GM21381 (cell line): Measurements from ENCODE around the gene C11orf21.
"Not testable (repeated sequence)": the region's sequence is repeated elsewhere in the genome, so short reads cannot be mapped to it uniquely, and the experiment has no call there.

ENCODE experiments used
- ATAC-seq: cut with Tn5 transposase; IDR thresholded peaks from one replicate; pipeline ENCODE4 v1.9.1; 2021; ENCODE audit warnings: mild to moderate bottlenecking, moderate library complexity; ENCODE audit not compliant: unreplicated experiment

The C11orf21 gene

DNA sequence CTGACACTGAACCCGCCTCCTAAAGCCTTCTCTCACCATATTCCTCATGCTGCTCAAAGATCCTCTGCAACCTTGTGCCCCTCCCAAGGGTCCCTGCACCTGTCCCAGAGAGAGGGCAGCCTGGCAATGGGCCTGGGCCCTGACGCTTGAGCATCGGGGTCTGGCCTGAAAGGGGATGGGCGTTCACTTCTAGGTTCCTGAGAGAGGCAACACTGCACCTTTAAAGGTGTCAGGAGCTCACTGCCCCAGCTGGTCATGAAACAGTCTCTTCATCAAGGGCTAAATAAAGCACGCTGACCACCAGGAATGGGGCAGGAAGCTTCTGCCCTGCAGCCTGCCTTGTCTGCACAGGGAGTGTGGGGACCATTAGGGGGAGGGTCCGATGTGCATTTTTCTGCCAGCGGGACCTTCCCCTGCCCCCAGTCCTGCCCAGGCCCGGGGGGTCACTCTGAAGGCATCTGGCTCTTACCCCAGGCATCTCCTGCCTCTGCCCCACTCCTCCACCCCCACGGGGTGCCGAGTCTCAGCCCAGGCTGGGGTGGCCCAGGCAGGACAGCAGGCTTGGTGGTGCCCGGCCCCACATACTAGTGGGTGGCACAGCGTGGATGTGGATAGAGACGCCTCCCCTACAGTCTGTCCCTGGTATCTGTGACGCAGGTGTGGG is 3.5 kb downstream of the C11orf21 start:
- ATAC-seq, result no peak

DNA sequence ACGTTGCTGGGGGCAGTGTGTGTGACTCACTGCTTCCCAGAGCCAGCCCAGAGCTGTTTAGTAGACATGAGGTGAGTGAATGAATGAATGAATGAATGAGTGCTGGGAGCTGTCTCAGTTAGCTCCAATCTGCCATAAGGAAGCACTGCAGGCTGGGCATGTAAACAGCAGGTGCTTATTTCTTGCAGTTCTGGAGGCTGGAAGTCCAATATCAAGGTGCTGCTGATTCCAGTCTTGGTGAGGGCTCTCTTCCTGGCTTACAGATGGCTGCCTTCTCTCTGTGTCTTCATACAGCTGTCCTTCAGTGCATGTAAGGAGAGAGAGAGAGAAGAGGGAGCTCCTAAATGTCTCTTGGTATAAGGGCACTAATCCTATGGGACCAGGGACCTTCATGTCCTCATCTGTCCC is 4.1 kb downstream of the C11orf21 start:
- no peak for ATAC-seq

DNA sequence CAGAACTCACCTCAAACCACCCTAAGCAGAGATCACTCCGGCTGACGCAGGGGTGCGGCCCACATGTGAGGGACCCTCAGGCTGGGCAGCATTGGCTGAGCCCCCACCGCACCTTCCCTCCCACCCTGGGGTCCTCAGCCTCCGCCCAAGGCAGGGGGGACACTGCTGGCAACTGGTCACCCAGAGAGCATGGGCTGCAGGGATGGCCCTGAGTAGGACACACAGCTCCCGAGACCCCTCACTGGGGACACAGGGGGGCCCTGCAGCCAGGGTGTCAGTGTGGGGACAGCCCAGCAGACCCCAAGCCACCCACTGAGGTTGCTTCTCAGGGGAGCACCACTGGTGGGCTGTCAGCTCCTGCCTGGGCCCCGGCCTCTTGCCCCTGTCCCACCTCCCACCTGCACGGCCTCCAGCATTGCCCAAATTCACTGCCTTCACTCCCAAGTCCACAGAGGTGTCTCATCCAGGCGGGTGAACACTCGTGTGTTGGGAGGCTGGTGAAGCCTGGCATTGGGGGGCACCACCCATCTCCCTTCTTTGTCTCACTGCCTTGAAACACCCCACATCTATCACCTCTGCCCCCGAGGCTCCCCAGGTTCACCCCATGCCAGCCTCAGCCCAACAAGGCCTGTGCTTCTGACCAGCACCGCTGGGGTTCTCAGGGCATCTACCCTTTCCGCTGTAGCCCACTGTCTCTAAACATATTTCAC is 4.7 kb downstream of the C11orf21 start:
- no peak for ATAC-seq

DNA sequence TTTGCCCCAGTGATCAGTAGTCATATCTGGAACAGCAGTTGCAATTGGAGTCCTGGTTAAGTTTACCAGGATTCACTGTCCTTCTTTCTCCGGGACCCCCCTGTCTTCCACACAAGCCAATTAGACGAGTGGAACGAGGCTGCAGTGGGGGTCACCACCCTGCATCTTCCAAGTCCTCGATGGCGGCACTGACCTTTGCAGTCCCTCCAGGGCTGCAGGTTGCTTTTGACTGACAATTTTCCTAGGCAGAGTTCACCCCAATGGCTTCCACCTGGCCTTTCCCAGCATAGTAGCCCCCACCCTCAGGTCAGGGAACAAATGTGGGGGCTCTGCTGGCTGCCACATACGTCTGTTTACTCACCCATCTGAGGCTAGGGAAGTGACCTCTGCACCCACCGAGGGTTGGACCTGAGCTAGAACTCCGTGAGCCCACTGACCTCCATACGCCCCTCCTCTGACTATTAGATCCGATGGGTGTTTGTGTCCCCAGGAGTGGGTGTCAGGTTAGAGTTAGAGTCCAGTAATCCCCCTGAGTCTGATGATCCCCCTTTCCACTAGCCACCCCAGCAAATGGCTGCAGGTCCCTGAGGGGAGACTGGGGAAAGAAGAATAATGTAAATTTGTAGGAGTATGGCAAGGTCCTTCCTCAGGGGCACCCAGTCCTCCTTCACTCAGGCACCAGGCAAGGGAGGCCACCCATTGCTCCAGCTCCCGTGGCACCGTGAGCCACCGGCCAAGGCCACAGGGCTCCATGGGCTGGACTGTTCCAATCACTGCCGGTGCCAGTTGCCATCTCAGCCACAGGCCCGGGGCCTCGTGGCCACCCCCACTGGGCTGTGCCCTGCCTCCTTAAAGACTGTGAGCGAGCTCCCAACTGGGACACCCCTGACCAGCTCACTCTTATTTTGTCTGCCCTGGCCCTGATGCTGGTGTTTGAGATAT is 5.5 kb downstream of the C11orf21 start:
- ATAC-seq, result no peak

DNA sequence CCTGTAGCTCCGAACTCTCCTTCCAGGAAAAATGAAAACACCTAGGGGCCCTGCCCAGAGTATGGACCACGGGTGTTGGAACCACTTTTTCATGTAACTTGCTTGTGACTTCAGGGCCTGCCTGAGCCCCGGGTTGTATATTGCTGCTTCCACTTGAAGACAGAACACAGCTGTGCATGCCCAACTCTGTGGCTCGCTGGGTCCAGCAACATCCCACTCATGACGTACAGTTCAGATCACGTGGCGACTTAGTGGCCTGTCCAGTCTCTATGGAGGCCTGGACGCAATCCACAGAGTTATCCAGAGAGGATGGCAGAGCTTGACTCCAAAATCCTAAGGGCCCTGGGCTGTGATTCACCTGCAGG is 6.8 kb downstream of the C11orf21 start:
- ATAC-seq, result no peak

DNA sequence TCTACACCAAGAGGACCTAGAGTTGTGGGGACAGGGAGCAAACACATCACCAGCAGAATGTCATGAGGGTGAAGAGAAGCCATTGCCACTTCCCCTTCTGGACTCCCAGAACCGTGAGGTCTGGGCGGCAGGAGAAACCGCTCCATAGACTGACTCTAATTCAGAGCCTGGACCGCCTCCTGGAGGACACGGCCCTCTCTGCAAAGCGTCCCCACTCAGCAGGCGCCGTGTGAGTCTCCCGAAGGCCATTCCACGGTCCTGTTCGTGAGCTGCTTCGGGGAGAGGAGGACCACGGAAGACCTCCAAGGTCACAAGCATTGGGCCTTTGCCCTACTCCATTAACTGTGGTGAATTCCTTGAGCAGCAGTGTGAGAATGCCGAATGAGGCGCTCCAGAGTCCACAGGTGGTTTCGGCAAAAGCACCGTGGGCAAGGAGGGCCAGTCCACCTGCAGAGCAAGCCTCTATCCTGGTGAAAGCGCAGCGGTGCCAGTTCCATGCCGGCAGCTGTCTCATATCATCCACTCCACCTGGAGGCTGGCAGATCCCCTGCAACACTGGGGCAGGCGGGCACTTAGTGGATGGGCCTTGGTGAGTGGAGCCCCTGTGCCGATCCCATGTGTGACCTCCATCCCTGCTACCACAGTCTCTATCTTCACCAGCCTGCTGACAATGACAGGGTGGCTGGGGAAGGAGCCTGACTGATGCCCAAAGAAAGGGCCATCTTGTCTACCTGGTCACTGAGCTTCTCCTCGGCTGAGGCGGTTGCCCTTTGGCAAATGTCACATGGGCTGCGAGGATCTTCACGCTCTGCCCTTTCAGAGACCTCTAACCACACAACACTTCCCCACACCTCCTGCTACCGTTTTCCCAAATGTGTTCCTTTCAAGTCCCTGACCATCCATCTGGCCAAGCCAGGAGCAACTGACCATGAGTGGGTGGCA is 7.5 kb downstream of the C11orf21 start:
- ATAC-seq, result no peak

DNA sequence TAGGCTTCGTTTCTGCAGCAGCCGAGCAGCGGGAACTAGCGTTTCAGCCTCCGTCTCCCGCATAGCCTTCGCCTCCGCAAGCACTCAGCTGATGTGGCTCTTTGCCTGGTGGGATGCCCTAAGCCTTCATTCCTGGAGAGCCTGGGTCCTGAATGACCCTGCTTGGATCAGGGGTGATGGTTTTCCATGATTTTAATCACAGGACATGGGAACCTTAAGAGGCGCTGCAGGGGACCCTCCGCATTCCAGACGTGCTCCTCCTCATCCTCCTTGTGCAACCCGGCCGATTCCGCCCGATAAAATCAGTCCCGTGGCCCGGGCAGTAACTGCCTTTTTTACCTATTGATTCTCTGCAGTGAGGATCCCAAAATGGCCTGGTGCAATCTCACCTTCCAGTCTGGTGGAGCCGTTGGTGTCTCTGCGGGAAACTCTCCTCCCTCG is 8.2 kb downstream of the C11orf21 start:
- ATAC-seq, result no peak

DNA sequence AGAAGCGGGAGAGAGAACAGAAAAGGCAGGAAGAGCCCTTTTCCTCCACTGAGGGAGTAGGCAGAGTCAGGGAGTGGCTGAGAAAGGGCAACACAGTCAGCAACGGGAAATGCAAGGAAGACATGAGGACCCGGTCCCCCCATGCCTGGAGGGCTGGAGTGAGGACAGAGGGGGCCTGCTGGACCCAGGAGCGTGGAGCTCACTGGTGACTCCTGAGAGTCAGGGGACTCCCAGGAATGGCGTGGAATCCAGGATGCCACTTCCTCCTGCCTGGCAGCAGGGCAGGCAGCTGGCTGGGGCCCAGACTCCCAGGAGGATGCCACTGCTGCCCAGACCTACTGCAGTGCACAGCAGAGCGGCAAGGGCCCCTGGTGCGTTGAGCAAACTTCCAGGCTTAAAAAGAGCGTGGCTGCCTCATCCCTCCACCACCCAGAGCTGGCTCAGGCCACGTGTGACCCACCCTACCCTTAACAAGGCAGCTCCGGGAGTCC is 11.3 kb downstream of the C11orf21 start:
- ATAC-seq, result no peak

DNA sequence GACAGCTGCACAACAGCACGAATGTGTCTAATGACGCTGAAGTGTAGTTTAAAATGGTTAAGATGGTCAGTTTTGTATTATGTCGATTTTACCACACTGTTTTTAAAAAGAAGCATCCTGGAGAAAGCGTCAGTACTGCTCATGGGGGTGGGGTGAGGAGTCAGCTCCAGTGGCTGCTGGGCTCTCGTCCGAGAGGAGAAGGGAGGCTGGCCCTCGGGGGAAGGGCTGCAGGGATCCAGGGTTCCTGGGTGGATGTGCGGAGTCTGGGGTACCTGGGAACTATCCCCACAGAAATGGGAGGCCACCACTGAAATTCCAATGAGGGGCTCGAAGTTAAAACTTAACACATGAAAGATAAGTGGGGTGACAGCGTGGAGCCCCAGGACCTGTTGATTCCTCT is 11.9 kb downstream of the C11orf21 start:
- ATAC-seq, result no peak

DNA sequence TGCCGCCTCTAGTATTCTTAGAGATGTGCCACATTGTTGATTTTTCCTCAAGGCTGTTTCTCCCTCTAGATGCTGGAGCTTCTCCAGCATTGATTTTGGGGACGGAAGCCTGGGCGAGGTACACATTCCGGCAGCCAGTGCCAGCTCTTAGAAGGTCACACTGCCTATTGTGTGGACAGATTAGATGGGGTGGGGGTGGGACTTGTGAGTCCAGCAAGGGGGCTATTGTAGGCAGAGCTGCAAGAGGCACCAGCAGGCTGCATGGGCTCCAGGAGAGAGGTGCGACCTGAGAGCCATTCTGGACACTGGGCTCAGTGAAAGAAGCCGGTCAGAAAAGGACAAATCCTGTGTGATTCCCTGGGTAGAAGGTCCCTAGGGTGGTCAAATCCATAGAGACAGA is 12.4 kb downstream of the C11orf21 start:
- no peak for ATAC-seq

DNA sequence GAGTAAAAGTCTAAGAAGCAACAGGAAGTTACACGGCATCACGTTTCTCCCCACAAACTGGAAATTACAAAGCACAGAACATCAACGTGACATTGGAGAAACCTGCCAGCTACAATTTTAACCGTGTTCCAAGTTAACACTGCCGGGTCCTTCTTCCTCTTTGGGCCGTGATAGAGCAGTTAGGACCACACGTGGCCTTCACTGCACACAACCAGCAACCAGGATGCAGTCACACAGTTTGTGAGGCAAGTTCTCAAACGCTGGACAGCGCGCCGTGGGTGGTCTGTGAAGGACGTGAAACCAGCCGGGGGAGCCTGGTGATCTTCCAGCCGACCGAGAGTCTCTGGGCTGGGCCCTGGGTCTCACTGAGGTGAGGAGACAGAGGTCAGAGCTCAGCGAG is 14.6 kb downstream of the C11orf21 start:
- no peak for ATAC-seq

DNA sequence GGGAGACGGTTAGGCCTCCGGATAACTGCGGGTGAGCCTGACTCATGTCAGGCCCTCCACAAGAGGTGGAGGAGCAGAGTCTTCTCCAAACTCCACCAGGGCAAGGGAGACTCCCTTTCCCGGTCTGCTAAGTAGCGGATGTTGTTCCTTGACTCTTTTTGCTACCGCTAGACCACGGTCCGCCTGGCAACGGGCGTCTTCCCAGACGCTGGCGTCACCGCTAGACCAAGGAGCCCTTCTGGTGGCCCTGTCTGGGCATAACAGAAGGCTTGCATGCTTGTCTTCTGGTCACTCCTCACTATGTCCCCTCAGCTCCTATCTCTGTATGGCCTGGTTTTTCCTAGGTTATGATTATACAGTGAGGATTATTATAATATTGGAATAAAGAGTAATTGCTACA is 15.4 kb downstream of the C11orf21 start:
- not testable (repeated sequence) for ATAC-seq

DNA sequence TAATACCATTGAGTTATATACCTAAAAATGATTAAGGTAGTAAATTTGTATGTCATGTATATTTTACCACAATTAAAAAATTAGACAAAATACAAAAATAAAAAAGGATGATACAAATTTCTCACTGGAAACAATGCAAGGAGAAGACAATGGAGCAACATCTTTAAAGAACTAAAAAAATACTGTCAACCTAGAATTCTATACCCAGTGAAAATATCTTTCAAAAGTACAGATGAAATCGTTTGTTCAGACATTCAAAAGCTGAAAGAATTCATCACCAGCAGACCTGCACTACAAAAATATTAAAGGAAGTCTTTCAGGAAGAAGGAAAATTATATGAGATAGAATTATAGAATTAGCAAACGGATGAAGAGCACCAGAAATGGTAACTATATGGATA is 21.5 kb downstream of the C11orf21 start:
- ATAC-seq, result no peak

DNA sequence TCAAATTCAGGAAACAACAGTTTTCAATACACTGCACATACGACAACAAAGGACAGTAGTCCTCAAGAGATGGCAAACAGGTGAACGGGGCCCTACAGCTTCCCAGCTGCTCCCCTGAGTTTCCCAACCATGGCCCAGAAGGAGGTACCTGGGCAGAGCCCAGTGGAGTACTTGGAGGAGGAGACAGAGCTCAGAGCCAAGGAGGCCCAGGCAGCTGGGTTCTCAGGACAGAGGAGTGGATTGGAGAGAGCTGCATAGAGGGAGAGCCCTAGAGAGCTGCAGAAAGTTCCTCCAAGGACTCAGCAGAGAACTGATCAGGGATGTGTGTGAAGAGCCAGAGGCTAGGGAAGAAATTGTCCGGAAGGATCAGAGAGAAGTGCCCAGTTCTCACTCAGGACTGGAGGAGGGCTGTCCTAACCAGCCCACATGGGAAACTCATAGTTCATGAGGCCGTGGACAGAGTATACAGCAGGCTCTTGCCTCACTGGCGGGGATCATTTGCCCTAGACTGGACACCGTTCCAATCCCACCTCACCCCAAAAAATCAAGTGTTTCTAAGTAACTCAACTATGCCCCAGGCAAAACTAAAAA is 23.7 kb downstream of the C11orf21 start:
- ATAC-seq, result no peak

DNA sequence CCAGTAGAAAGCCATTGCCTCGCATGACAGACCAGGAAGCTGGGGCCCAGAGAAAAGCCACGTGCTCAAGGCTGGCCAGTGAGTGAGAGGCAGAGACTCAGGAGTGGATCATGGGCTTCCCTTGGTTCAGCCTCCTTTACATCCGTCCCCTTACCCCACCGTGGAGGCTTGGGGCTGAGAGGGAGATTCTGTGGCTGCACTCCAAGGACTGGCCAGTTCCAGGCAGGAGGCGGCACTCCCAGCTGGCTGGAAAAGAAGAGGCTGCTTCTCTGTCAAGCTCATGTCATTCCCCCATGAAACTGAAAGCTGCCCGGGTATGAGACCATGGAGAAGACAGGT is 24.7 kb downstream of the C11orf21 start:
- ATAC-seq, result no peak

DNA sequence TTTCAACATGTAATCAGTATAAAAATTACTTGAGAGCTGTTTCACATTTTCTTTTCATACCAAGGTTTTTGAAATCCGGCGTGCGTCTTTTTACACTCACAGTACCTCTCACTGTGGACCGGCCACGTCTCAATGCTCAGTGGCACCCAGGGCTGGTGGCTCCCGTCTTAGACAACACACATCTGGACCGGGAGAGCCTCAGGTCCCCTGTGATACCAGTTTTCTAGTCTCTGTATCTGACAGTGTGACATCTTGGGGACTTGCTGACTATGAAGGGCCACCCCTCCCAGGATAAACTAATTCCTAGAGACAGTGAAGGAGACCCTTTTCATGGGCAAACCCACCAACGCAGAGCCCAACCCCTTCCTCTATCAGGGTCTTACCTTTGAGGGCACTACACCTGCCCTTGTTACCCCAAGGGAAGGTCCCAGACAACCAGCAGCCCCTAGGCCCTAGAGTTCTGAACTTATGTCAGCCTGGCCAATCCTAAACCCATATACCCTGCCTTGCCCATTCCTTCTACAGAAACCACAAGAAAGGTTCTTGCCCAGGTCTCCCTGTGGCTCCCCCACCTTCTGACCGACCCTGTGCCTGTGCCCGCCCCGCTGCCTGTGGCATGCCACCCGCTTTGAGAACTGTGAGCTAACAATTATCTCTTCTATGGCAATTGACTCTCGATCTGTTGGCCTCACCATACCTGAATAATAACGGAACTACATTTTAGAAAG is 25.3 kb downstream of the C11orf21 start:
- ATAC-seq, result no peak

DNA sequence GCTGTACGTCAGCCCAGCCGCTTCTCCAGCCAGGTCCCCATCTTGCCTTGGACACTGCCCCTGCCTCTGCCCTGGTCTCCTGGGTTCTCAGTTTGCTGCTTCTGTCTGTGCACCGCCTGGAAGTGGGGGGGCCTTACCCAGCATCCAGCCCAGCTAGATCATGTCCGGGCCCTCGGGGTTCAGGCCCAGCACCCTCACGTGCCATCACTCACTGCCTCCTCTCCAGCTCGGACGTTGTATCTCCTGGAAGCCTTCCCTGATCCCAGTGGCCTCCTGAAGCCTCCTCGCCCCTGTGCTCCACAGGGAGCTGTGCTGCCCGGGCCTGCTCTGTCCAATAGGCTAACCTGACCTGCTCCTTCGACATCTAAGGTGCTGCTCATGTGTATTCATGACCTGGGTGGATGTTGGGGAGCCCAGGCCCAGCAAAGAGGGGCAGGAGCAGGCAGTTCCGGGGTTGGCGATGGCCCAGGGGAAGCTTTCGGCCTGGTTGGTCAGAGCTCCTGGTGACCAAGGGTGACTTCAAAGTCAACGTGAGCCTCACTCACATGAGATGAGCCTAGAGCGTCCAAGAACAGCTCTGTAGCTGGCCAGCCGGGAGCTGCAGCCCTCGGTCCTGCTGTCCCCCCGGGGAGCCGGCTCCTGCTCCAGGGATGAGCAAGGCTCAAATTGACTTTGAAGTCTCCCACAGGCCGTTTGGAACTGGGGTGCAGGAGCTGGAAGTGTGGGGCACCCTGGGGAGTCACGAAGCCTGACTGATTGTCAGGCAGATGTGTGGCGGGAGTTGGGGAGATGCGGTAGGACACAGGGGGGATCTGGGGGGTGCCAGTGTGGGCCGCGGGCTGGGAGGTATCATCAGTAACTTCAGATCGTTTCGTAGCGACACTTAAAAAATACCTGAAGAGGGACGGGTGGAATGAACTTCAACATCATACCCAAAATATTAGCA is 26.1 kb downstream of the C11orf21 start:
- no peak for ATAC-seq

DNA sequence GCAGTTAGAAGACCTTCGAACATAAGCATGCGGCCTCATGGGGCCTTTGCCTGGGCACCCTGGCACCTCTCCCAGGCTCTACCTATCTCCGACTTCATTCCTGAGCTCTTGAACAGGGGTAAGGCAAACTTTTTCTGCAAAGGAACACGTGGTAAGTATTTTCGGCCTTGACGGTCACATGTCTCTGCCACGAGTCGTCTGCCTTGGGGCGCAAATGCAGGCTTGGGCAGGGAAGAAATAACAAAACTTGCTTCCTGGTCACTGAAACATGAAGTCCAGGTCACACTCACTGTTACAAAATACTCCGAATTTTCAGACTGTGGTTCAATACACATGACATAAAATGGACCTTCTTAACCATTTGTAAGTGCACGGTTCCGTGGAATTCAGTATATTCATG is 27.9 kb downstream of the C11orf21 start:
- ATAC-seq, result no peak
